ENCODE measurements around the gene TMEM81. TPM values are rescaled to one million over a fixed set of nuclear protein-coding genes. Genes with fewer than 3 reads are reported as not detected.

TMEM81 gene
- total RNA-seq, 1 donor from 2014 or later, result 3.6 TPM

- H3K9me3 Mint-ChIP-seq (ENCODE audit: unreplicated experiment), result no peaks in the 10 kb centered on the region
These were observed 13.2 kb downstream of the TMEM81 start for GRCh38 chr1:205071028-205071409.

GRCh38 chr1:205069371-205070125 lies 14.7 kb downstream of the TMEM81 start:
- Mint-ChIP-seq H3K4me1 (ENCODE audit: unreplicated experiment) (peaks cover 2% of the 10 kb centered on the region), H3K4me3 (ENCODE audit: unreplicated experiment) (no peak overlapping the region), H3K9me3 (ENCODE audit: unreplicated experiment) (no peaks in the 10 kb centered on the region), H3K27ac (ENCODE audit: unreplicated experiment) (no peak overlapping the region), H3K36me3 (ENCODE audit: unreplicated experiment) (no peaks in the 10 kb centered on the region), H3K27me3 (ENCODE audit: unreplicated experiment) (peaks cover 7% of the 10 kb centered on the region)
- no peak for TF ChIP-seq CTCF (IDR thresholded peaks at IDR 0.05)
- peak; percentile 80 for DNase-seq (ENCODE audit: extremely low spot score, unreplicated experiment)

More at GRCh38 chr1:205071028-205071409, 13.2 kb downstream of the TMEM81 start:
- H3K27ac Mint-ChIP-seq (ENCODE audit: unreplicated experiment), result no peak overlapping the region
- DNase-seq (ENCODE audit: extremely low spot score, unreplicated experiment), result peak; percentile 77
- no peak overlapping the region for H3K4me3 Mint-ChIP-seq (ENCODE audit: unreplicated experiment)
- no peaks in the 10 kb centered on the region for H3K36me3 Mint-ChIP-seq (ENCODE audit: unreplicated experiment)
- peaks cover 7% of the 10 kb centered on the region for H3K27me3 Mint-ChIP-seq (ENCODE audit: unreplicated experiment)
- TF ChIP-seq CTCF (IDR thresholded peaks at IDR 0.05), result no peak
- peaks cover 2% of the 10 kb centered on the region for H3K4me1 Mint-ChIP-seq (ENCODE audit: unreplicated experiment)

- no peak for DNase-seq (ENCODE audit: extremely low spot score, unreplicated experiment)
- Mint-ChIP-seq H3K27me3 (ENCODE audit: unreplicated experiment) (peaks cover 10% of the 10 kb centered on the region), H3K4me1 (ENCODE audit: unreplicated experiment) (peaks cover 2% of the 10 kb centered on the region), H3K27ac (ENCODE audit: unreplicated experiment) (no peak overlapping the region), H3K36me3 (ENCODE audit: unreplicated experiment) (no peaks in the 10 kb centered on the region), H3K4me3 (ENCODE audit: unreplicated experiment) (no peak overlapping the region), H3K9me3 (ENCODE audit: unreplicated experiment) (no peaks in the 10 kb centered on the region)
- no peak for TF ChIP-seq CTCF (IDR thresholded peaks at IDR 0.05)
These were observed 15.7 kb downstream of the TMEM81 start for GRCh38 chr1:205068457-205069040.

GRCh38 chr1:205068001-205068400 lies 16.3 kb downstream of the TMEM81 start:
- no peak for TF ChIP-seq CTCF (IDR thresholded peaks at IDR 0.05)
- Mint-ChIP-seq H3K9me3 (ENCODE audit: unreplicated experiment) (no peaks in the 10 kb centered on the region), H3K36me3 (ENCODE audit: unreplicated experiment) (no peaks in the 10 kb centered on the region), H3K4me3 (ENCODE audit: unreplicated experiment) (no peak overlapping the region), H3K27ac (ENCODE audit: unreplicated experiment) (no peak overlapping the region), H3K27me3 (ENCODE audit: unreplicated experiment) (peaks cover 10% of the 10 kb centered on the region), H3K4me1 (ENCODE audit: unreplicated experiment) (peaks cover 2% of the 10 kb centered on the region)
- DNase-seq (ENCODE audit: extremely low spot score, unreplicated experiment), result no peak

- H3K4me3 Mint-ChIP-seq (ENCODE audit: unreplicated experiment), result no peak overlapping the region
- peaks cover 2% of the 10 kb centered on the region for H3K4me1 Mint-ChIP-seq (ENCODE audit: unreplicated experiment)
- H3K27ac Mint-ChIP-seq (ENCODE audit: unreplicated experiment), result no peak overlapping the region
- H3K9me3 Mint-ChIP-seq (ENCODE audit: unreplicated experiment), result no peaks in the 10 kb centered on the region
- peaks cover 13% of the 10 kb centered on the region for H3K27me3 Mint-ChIP-seq (ENCODE audit: unreplicated experiment)
- DNase-seq (ENCODE audit: extremely low spot score, unreplicated experiment), result no peak
- H3K36me3 Mint-ChIP-seq (ENCODE audit: unreplicated experiment), result no peaks in the 10 kb centered on the region
- no peak for TF ChIP-seq CTCF (IDR thresholded peaks at IDR 0.05)
These were observed 17.2 kb downstream of the TMEM81 start for GRCh38 chr1:205067031-205067430.

Data from osteocyte (in vitro differentiated cells).